HEK293 (cell line): Measurements from ENCODE around the gene PNMA8A.

Experiments used
- CTCF ChIP-seq: fragments of 450-650 bp; formaldehyde crosslinking; IDR thresholded peaks from 2 replicates; pipeline ENCODE4 v1.5.1; 2016; ENCODE audit warnings: missing biosample characterization, missing genetic modification characterization
- IKZF3 ChIP-seq: fragments of 450-650 bp; IDR thresholded peaks from 2 replicates; pipeline ENCODE4 v1.5.0; 2018; ENCODE audit warnings: missing biosample characterization, mild to moderate bottlenecking, missing genetic modification characterization, moderate library complexity
- PBX3 ChIP-seq: sonication (generic); formaldehyde crosslinking; IDR thresholded peaks from 2 replicates; pipeline ENCODE4 v1.8.1; 2022; ENCODE audit warnings: mild to moderate bottlenecking, moderate library complexity, missing genetic modification reagents
- PRDM10 ChIP-seq: fragments of 450-650 bp; formaldehyde crosslinking; IDR thresholded peaks from 2 replicates; pipeline ENCODE4 v1.5.1; 2016; ENCODE audit warnings: missing biosample characterization, missing genetic modification characterization
- REST ChIP-seq: fragments of 450-650 bp; formaldehyde crosslinking; IDR thresholded peaks from 2 replicates; pipeline ENCODE4 v1.5.1; 2016; ENCODE audit warnings: missing biosample characterization, missing genetic modification characterization
- TSHZ1 ChIP-seq: fragments of 450-650 bp; formaldehyde crosslinking; IDR thresholded peaks from 2 replicates; pipeline ENCODE4 v1.5.1; 2016; ENCODE audit warnings: missing biosample characterization, missing genetic modification characterization, borderline replicate concordance
- ZBTB26 ChIP-seq: fragments of 450-650 bp; formaldehyde crosslinking; optimal IDR thresholded peaks from 2 replicates; pipeline ENCODE3; 2016; ENCODE audit warnings: missing biosample characterization, mild to moderate bottlenecking, missing genetic modification characterization
- ZNF132 ChIP-seq: fragments of 450-650 bp; formaldehyde crosslinking; IDR thresholded peaks from 2 replicates; pipeline ENCODE4 v1.5.1; 2017; ENCODE audit warnings: missing biosample characterization, missing genetic modification characterization, borderline replicate concordance
- ZNF280D ChIP-seq: fragments of 450-650 bp; formaldehyde crosslinking; IDR thresholded peaks from 2 replicates; pipeline ENCODE4 v1.5.1; 2016; ENCODE audit warnings: missing biosample characterization, missing genetic modification characterization
- ZNF311 ChIP-seq: fragments of 450-650 bp; formaldehyde crosslinking; IDR thresholded peaks from 2 replicates; pipeline ENCODE4 v1.5.1; 2017; ENCODE audit warnings: missing biosample characterization, missing genetic modification characterization, borderline replicate concordance
- ZNF341 ChIP-seq: fragments of 450-650 bp; formaldehyde crosslinking; IDR thresholded peaks from 2 replicates; pipeline ENCODE4; 2016; ENCODE audit warnings: low read depth, missing biosample characterization, missing genetic modification characterization
- ZNF449 ChIP-seq: fragments of 450-650 bp; formaldehyde crosslinking; IDR thresholded peaks from 2 replicates; pipeline ENCODE4 v1.5.1; 2017; ENCODE audit warnings: missing biosample characterization, mild to moderate bottlenecking, missing genetic modification characterization, moderate library complexity
- ZNF580 ChIP-seq: fragments of 450-650 bp; formaldehyde crosslinking; IDR thresholded peaks from 2 replicates; pipeline ENCODE4 v1.5.1; 2016; ENCODE audit warnings: missing biosample characterization, missing genetic modification characterization

GRCh38 chr19:46495786-46496099 lies 24.4 kb upstream of the PNMA8A start, which contains the start of gene PNMA8B:
- TF ChIP-seq CTCF = no peak
- TF ChIP-seq ZNF132 (tag by site-specific recombination) = no peak
- TF ChIP-seq PBX3 (CRISPR knock-in tag) = no peak
- TF ChIP-seq REST (tag by site-specific recombination) = no peak
- TF ChIP-seq IKZF3 (tag by site-specific recombination) = no peak
- TF ChIP-seq TSHZ1 (tag by site-specific recombination) = no peak
- no peak for TF ChIP-seq ZNF341 (tag by site-specific recombination)
- no peak for TF ChIP-seq ZNF449 (tag by site-specific recombination)
- no peak for TF ChIP-seq ZNF580
- no peak for TF ChIP-seq ZNF280D (tag by site-specific recombination)
- TF ChIP-seq ZNF311 (tag by site-specific recombination) = no peak
- no peak for TF ChIP-seq PRDM10 (tag by site-specific recombination)
- TF ChIP-seq ZBTB26 (tag by site-specific recombination) = no peak
